NCI-H2227 treated with DMSO at 0.1 percent for 48 hours (cell line): ENCODE results near the gene CCN6.
"Not testable (repeated sequence)": the region's sequence is repeated elsewhere in the genome, so short reads cannot be mapped to it uniquely, and the experiment has no call there.

ENCODE experiments used
- DNase-seq: peaks from one replicate; lab custom pipeline; 2025; lab: John Stamatoyannopoulos, UW

The CCN6 gene

DNA sequence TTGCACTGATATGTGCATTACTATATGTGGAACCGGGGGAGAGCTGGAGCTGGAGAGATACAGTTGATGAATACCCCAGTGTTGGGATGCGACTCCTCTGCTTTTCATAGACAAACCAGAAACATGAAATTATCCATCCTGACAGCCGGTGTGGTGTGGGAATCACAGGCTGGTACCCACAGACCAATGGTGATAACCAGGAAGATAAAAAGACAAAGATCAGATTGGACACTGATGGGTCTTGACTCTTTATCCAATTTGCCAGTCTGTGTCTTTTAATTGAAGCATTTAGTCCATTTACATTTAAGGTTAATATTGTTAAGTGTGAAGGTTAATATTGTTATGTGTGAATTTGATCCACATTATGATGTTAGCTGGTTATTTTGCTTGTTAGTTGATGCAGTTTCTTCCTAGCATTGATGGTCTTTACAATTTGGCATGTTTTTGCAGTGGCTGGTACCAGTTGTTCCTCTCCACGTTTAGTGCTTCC, 2.6 kb upstream of the CCN6 start:
- DNase-seq = not testable (repeated sequence)

DNA sequence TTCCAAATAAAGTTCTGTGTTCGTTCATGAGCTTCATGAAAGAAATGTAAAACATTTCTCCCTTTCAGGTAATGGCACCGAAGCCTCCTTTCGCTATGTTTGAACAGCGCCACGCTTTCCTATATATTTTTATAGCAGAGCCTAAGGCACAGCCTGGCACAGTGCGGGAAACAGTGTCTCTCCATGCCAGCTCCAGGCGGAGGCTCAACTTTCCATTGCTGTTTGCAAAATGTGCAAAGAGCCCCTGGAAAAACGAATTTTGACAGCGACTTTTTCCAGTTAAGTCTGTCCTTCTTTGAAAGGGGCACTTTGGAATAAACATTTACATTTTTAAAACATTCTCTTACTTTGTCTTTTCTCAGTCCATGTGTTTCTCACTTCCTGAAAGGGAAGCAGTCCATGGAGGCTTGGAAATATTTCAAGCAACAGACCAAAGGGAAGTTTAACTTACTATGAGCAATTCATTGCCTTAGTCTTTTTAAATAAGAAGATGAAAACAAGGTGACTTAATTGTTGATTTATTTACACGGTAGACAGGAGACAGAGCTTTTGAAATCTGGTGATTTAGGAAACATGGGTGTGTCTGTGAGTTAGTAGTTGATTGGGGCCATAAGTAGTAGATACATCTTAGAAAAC, 769 bp downstream of the CCN6 start:
- DNase-seq = no peak

DNA sequence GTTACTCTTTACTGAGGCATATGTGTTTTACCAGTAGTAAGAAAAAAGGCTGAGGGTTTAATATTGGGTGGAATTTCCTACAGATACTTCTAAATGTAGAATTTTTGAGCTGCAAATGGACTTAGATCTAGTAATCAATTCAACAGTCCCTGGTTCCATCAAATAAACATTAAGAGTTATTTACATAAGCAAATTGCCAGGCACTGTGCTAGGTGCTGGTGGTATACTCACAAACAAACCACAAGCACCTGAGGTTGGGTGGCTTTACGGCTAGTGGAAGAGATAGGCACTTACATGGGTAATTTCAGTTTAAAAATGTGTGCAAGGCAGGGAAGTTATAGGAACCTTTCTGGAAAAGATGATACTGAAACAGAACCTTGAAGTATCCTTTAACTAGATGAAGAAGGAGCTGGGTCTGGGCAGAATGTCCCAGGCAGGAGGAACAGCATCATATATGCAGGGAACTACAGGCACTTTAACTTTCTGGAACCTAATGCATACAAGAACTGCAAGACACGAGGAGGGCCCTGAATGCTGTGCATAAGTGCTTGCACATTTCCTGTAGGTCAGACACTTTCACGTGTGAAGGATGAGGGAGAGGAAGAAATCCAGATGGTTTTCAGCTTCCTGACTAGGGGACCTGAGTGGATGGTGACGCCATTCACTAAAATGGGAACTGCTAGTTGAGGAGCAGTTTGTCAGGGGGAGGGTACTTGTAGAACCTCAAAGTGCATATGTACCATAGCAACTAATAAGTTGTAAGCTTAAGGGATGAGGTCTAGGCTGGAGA, 4.5 kb downstream of the CCN6 start:
- no peak for DNase-seq

DNA sequence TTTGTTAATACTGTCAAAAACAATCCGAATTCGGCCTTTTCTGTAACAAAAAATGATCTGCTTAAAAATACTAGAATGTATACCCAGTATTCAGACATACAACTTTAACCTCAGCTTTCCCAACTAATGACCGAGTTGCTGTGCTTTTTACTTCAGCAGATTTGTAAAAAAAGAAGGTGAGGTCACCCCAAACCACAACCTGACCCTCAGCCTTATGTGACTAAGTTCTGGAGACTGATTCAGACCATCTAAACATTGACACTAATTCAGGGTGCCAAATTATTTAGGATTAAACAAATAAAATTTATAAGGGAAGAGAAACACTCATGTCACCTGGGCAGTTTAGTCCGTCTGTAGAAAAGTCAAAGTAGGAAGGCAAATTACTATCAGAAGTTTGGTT, 7.7 kb downstream of the CCN6 start:
- no peak for DNase-seq

DNA sequence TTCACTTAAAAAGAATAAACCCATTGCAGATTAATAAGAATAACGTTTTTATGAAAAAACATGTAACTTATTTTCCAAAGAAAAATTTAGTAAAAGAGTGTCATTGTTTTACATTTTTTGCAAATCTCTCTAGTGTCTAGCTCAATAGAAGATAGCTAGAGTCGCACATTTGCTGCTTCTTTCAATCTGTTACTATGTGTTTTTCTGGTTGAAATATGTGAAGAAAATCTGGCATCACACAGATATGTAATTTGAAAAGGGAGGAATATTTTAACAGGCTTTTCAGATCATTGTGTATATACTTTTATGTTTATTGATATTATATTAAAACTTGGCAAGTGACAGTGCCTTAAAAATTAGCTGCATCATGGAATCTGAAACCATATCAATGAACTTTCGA, 9.1 kb downstream of the CCN6 start:
- no peak for DNase-seq

DNA sequence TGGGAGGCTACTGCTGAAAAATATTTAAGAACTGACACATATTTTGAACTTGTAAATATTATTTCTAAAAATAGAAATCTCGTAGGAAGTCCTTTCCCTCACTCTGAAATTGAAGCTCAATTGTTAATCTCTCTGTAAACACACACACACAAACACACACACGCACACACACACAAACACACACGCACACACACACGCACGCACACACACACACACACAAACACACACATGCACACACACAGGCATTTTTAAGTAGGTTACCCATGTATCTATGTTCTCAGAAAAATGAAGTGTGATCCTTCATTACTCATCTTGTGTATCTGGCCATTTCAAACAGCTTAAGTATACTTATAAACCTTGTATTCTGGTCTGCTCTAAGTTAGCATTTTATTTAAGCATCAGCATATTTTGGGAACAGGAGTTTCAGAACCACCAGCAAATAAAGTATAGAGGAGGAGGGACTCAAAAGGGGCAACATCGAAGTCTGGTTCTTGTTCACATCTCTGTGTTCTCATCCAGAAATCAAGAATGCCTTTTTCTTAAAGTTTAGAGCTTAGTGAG, 11.6 kb downstream of the CCN6 start:
- DNase-seq = no peak

DNA sequence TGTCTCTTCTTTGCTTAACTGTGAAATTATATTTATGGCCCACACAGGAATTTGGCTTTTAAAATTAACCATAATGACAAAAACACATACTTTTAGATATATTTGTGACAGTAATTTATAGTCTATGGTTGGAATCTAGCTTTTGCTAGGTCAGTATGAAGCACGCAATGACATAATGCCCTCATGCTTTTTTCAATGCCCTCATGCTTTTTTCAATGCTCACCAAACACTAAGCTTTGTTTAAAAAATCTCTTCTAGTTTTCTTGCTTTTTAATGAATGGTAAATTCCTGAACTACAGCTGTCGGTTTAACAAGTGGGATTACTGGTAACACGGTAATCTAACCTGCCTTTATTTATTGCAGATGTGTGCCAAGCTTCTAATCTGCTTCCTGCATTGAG, 12.7 kb downstream of the CCN6 start:
- DNase-seq = no peak

DNA sequence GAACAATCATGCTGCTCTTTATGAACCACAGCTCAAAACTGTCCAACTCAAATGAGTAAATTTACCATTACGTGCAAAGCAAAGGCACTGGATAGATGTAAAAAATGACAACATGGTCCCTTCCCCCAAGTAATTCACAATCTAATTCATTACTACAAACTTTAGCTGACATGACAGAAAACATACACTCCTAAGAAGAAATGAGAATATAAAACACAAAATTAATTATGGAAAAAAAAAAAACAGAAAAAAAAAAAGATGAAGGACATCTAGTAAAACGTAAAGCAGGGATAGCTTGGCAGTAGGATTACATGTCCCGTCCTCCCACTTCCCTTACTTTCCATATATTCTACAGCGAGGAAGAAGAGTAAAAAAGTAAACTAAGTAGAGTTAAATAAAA, 27.7 kb downstream of the CCN6 start:
- no peak for DNase-seq

DNA sequence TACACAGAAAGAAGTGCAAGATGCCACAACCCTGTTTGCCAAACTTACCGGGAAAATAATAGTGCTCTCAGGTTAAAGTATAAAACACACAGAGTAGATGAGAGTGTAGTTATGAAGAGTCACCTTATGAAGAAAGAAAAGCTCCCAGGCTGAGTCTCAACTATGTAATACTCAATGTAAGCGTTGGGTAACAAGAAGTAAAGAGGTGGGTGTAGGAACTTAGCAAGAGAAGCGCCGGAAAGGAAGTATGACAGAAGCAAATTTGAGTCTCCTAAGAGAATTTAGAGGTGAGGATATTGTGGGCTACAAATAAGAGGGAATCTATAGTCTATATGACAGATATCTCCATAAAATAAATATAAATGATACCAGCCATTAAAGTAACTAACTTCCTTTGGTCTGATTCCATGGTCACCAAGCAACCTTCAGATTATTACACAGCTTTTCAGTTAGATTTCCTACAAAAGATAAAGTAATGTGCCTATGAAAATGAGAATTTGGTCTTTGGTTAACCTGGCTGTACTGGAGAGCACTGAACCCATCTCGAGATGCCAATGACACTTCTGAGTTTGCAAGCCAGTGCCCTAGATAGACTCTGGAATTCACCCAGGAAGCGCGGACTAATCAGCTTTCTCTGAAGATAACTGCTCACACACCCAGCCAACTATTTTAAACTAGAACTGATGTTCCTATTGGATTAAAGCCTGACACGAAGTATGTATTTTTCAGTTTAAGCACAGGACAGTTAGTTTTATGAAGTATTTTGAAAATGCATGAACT, 31.6 kb downstream of the CCN6 start:
- DNase-seq = no peak

DNA sequence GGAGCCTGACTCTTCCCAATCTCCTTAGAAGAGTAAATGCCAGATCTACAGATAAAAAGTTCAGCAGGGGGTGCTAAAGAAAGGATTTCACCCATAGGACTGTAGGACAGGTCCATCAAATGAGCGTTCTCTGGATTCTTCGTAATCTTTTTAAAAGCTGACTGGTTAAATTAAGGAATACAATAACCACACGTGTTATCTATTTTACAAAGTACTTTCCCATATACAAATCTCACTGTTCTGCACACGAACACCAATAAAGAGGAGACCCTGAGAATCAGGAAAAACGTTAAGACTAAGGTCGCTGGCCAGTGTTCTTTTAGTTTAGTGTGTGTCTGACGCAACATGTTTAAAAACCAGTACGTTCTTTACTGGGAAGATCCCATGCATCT, 32.8 kb downstream of the CCN6 start:
- no peak for DNase-seq

DNA sequence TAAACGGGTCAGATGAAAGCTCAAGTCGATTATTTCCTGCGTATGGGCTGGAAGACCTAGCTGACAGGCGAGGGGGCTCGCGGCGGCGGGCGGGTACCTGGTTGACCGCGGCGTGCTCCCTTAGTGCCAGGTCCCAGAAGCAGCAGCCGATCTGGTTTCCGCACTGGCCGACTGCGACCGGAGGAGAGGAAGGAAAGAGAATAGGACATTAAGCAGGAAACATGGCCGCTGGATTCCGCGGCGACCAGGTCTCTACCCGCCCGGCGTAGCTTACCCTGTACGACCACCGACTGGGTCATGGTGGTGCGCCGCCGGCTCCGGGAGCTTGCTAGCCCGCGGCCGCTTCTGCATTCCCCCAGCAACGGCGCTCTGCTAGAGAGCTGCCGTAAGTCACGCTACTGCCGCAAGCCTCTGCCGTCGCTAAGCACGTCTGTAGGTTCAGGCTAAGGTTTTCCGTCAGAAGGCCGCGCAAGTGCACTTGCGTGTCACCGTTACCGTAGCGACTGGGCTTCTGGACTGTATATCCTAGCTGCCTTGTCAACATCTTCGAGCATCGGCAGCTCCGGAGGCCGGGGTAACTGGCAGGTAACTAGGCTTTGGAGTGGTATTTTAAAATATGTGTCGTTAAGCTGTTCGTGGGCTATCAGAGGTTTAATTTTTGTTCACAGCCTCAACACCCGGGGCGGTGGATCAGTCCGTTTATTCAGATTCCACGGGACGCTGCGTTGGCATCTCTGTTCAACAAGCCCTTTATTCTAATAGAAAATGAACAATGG, 33.4 kb downstream of the CCN6 start, which contains the start of the genes FAM229B and TUBE1:
Gene FAM229B (plus strand): TSS at position 456 of the 776 bp plus-strand sequence. CDS start 11,693 bp downstream, outside the sequence.
Gene TUBE1 (minus strand): TSS at position 347 of the 776 bp plus-strand sequence. CDS start 48 bp downstream, at position 299.
- peak; percentile 75 for DNase-seq

DNA sequence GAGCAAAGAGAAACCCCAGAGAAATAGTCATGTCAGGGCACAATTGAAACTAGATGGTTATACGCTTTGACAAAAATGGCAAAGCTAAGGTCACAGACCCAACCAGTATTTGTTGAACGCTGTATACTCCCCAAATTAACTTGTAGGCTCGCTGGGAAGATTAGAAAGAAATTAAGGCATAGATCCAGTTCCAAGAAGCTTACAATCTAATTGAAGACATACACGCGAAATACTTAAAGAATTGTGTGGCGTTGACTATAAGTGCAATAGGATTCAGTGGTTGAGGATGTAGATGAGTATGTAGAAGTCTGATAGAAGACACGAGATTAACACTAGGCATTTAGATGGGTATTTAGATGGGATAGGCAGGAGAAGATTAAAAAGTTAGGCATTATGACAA, 34.0 kb downstream of the CCN6 start:
- DNase-seq = no peak

DNA sequence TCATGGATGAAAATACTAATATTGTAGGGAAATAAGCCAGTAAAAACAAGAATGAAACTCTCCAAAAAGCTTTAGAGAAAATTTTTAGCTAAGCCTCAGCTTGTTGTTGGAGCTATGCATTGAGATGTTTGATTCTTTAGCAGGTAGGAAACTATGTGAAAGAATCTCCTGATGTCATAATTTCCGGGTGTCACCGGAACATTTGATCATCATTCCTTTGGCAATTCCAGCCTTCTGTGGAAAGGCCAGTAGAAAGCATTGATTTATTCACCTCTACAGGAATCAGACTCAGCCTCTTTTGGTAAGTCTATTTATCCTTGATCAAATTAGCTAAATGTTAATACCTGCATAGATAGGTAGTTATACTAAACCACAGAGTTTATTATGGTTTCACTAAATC, 43.0 kb downstream of the CCN6 start:
- DNase-seq = no peak

DNA sequence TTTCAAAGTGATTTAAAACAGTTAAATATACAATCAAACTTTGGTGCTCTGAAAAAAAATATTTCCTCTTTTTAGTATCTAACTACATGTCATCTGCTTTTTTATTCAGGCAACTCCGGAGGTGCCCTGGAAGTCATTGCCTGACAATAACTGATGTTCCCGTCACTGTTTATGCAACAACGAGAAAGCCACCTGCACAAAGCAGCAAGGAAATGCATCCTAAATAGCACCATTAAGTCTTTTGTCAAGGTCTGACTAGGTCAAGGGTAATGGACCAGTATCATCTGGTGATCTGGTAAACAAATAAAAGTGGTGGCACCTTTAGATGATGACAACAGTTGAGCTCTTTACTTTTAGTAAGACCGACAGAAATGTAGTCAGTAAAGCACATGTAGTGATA, 46.7 kb downstream of the CCN6 start:
- DNase-seq = no peak

DNA sequence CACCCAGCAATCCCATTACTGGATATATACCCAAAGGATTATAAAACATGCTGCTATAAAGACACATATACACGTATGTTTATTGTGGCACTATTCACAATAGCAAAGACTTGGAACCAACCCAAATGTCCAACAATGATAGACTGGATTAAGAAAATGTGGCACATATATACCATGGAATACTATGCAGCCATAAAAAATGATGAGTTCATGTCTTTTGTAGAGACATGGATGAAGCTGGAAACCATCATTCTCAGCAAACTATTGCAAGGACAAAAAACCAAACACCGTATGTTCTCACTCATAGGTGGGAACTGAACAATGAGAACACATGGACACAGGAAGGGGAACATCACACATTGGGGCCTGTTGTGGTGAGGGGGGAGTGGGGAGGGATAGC, 52.1 kb downstream of the CCN6 start:
- not testable (repeated sequence) for DNase-seq

DNA sequence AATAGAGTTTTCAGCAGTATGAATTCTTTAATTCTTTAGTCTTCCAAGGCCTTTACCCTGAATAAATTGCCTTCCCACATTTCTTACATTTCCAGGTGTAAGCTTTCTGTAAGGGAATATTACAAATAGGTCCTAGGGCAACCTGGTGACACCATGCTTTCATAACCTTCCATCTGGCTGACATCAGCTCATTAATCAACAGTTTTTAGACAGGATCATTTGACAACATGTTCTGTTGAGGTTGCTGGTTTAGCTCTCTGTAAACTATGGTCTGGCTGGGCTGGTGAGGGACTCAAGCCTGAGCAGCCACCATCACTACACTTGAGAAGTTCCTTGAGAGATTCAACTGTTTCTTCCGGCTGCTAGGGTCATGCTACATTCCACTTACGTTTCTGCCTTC, 52.7 kb downstream of the CCN6 start:
- no peak for DNase-seq

DNA sequence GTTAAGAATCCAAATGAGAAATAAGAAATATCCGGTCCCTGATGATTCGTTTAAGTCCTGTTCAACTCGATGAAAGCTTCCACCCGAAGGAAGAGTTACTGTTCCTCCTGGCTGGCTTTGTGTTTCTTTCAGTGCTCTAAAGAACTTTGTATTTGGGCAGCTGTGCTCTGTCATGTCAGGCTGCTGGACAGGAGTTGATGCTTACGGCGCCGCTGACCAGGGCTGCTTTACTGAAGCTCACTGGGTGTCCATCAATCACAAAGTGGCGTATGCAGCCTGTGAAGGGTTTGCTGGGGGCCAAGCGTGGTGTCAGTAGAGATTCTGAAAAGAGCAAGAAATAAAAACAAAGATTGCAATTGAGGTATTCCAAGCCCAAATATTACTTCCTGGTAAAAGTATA, 55.4 kb downstream of the CCN6 start:
- no peak for DNase-seq

DNA sequence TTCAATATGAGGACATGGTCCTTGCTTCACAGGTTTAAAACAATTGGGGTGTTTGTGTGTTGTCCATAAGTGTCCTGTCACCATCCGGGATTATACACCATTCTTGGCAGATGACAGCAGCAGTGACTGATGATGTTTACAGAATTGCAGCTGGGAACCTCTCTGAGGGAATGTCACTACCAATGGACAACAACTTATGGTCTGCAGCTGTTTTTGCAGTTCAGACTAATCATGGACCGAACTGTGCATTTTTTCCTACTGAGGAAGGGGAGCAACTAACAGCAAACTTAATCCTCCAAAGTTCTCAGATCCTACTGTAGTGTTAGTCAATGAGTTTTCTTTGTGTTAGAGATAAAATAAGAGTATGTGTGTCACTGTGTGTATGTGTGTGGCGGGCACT, 59.5 kb downstream of the CCN6 start:
- no peak for DNase-seq

DNA sequence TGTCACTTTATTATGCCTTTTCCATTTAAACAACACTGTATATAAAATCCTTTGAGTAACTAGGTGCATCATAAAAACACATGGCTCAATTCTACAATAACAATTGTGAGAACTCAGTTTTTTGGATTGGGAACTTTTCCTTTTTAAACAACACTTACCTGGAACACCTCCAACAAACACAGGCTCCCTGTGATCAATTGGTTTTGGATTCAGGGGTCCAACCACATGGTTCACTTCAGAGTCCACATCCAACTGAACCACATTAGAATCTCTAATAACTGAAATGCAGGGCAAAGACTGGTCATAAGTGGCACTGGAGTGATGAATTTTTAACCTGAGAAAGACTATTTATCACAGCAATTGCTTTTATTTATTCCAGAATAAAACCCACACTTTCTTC, 60.0 kb downstream of the CCN6 start:
- no peak for DNase-seq

DNA sequence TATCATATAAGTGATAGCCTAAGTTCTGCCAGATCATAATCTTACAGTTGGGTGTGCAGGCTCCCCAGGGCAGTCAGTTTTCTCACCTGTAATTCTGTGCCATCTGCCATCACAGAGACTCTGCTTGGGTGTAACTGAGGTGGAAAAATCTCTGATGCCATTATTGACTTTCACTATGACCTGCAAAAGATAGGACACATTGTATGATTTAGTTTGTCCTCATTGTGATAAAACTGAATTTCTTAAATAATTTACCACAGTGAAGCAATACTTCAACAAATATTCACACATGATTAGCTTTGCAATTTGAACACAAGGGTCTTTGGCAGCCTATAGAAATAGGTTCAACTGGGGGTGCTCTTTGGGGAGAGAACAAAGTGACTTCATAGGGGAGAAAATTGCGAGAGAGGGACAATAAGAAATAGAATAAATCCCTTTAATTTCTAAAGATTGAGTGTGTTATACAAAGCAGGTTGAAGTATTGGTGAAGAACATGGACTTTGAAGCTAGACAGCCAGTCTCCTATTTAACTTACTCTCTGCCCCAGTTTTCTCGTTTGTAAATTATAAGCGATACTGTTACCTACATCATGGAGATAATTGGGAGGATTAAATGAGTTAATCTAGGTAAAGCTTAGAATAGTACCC, 60.8 kb downstream of the CCN6 start:
- no peak for DNase-seq

DNA sequence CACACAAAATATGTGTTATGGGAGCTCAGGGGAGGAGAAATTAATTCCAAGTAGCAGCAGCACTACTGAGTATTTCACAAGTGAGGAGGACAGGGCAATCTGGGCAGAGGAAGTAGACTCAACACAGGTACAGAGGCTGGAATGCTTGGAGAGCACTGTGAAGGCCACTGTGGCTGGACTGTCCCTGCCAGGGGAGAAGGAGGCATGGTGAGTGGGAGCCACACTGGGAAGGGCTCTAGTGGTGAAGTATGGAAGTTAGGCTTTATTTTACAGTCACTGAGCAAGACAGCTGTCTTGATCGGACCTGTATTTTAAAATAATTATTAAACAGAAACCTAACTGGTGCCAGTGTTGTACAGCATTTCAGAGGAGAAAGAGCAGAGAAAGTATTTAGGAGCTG, 62.3 kb downstream of the CCN6 start:
- DNase-seq = no peak
